C1 segment of cervical spinal cord (tissue), 14 donors: ENCODE data around the gene TNFAIP8L3.
A peak's percentile ranks its signal among the peaks of the same experiment; 100 is the strongest.

Experiments used
- DNase-seq, 14 donors: peaks; one replicate each; lab custom pipeline; 2025; lab: John Stamatoyannopoulos, UW

Gene TNFAIP8L3

DNA sequence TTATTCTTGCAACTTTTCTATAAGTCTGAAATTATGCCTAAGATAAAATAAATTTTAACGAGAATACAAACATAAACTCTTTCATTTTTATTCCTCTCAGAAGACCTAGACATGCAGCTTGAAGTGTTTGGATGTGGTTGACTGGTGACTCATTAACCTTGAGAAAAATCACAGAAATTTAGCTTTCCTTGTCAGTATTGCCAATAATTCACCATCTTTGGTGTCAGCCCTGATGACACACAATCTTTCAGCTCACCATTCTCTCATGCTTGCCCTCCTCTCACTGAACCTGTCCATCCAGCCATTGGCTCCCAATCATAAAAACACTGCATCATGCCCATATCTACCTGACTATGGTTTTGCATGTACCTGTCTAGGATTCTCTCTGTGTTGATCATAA lies 22.6 kb upstream of the TNFAIP8L3 start:
- no peak for DNase-seq

DNA sequence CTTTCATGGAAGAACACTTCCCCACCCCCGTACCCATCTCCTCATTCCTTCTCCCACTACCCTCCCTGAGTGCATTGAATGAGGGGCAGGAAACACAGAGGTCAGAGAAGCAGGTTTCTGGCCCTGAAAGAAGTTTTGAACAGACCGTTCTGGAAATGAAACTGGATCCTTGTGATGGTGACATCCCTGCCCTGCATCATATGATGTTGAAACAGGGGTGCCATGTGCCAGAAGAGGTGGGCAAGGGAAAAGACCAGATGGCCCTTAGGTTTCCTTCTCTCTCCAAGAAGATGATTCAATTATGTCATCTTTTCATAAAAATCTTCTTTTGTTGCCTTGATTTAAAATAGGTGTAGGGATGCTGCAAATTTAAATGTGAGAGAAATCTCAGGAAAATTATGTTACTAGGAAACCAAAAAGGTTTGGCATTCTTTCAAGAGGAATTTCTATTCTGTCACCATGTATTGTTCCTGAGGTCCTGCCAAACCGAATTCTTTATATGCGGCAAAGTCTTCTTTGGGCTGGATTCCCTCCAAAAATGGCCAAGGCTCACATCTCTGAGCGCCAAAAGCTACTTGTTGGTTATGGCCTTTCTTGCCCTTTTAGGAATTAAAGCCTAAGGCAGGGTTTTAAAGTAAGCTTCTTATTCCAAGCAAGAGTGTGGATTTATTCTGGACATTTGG lies 19.9 kb upstream of the TNFAIP8L3 start:
- no peak for DNase-seq

DNA sequence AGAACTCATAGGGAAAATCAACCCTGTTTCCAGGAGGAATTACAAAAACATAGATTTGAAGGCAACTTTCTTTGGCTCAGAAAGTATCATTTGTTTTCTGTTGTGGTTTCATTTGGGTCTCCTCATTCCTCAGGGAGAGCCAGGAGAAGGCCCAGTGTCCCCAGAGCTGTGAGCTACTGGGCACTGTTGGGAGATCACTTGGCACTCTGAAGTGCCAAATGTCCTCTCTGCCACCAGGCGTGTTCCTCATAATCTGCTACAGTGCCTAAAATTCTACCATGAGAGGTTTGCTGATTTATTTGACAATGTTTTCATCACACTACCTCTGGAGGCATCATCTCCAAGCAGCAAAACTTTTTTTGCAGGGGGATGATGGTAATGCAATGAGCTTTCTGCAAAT lies 17.4 kb upstream of the TNFAIP8L3 start:
- no peak for DNase-seq

DNA sequence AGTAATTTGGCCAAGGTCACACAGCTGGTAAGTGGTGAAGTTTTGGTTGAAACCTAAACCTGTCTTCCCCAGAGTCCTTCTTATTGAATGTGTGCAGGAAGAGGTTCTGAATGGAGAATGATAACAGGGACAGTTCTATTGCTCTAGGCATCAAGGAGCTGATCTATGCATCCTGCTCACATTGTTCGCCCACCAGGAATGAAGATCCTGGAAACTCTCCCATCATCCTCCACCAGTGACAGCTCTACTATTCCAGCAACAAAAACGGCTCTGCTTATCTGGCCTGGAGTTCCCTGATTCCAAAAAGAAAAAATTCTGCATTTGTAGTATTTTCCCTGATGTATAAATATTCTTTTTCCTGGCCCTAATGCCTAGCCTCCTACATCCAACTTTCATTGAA lies 16.4 kb upstream of the TNFAIP8L3 start:
- no peak for DNase-seq

DNA sequence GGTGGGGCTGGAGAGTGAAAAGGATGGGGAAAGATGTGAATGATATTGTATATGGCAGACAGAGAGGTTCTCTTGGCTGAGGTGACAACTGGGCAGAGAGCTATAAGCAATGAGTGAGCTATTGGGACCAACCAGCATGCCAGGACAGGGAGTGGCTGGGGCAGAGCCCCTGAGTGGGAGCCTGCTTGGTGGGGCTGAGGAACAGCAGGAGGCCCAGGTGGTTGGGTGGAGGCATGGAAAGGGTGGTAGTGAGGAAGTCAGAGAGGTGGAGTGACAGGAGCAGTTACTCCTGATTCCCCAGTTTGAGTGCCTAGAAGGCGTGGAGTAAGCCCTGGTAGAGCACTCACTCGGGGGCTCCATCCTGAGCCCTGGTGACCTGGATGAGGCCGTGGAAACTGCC lies 15.5 kb upstream of the TNFAIP8L3 start:
- no peak for DNase-seq

DNA sequence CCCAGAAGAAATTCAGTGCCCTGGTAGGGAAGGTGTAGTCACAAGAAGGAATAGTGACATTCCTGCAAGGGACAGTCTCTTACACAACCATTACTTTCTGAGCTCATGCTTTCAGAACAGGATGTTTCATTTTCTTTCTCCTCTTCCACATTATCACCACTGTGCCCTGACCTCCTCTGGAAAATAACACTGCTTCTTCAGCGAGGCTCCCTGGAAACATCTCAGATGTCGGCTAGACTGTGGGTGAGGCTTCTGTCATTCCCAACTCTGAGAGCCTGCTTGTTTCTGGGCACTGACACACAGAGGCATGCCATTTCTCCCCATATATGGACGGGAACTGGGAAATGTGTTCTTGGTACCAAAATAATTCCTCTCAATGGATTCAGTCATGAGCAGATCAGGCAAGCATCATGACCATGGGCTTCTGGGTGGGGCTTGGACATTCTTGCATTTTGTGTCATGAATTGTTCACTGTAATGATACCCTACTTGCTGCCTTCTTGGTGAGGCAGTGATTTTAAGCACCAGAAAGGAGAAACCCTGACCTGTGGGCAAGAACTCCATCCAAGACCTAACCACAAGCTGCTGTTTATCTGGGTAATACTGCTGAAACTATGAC lies 14.3 kb upstream of the TNFAIP8L3 start:
- DNase-seq: peak in 1 of 14 donors; percentile 6

DNA sequence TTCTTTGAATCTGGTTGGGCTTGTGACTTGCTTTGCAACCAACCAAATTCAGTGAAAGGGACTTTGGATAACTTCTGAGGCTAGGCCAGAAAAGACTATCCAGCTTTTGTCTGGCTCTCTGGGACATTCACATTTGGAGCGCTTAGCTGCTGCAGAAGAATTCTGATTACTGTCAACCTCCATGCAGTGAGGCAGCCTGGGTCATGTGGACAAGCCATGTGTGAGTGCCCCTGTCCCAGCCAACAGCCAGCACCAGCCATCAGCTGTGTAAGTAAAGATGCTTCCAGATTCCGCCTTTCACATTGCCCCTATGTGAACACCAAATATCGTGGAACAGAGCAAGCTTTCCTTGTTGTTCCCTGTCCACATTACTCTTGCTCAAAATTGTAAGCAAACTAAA lies 12.9 kb upstream of the TNFAIP8L3 start:
- no peak for DNase-seq

DNA sequence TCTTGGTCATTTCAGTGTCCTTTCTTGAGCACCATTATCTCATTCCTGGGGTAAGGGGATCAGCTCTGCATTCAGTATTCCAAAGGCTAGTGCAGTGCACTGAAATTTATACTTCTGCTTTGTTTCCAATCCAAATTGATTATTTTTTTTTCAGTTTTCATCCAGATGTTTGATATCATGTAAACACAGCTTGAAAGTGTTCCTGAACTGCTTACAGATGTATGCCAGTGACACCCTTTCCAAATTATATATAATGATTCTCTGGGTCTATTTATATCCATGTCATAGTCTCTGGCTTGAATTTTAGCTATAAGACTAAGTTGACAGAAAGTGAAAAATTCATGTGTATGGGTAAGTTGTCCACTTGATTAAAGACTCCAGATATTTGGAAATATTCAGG lies 11.8 kb upstream of the TNFAIP8L3 start:
- DNase-seq: no peak

DNA sequence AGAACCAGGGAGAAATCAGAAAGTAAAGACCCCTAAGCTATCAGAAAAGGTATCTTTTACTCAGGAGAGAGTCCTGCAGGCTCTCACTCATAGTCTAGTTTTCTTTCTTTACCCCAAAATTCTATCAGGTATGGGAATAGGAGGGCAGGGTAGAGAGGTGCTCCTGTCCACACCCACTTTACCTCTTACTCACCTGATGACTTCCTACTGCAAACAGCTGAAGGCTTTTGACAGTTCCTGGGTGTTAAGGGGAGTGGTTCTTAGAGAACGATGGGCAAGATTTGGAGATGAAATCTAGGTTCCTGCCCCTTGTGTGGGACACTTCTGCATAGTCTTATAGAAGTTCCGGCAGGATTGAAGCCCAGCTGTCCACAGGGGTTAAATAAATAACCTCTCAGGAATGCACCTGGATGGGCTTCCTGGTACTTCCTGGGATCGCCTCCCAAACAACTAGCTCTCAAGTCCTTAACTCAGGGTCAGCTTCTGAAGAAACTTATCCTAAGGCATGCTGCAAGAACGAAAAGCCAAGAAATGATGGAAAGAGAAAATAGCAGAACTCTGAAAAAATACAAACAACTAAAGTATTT lies 10.8 kb upstream of the TNFAIP8L3 start:
- DNase-seq: no peak

DNA sequence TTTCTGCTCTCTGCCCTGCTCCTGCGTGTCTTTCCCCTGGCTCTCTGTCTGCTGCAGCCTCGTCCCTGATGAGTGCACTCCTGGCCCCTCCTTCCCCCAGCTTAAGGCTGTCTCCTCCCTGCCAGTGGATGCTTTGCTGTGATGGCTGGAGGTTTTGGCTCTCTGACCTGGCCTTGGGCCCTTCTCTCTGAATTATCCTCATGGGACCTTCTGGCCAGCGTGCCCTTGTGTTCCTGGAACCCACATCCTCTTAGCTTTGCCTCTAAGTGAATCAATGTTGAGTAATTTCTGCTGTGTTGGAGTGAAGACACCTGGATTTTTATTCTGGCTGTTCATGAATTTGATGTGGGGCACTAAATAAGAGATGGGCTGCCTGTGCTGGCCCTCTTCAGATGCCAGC lies 9.8 kb upstream of the TNFAIP8L3 start:
- DNase-seq: peak in 1 of 14 donors; percentile 35

DNA sequence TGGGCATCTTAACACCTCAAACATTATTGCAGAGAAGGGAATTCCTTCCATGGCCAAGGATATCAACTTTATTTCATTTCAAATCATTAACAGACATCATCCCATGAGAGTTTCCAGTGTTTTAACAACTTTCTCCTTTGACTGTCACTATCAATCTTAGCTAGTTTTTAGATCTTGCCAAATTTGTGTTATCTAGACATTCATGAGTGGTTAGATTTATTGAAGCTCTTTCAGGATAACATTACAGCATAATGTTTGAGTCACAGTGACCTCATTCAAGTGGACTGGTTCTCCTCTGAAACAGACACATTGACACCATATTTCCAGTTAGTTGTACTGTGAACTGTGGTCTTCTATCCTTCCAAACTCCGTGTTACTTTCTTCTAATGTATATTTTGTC lies 8.6 kb upstream of the TNFAIP8L3 start:
- no peak for DNase-seq

DNA sequence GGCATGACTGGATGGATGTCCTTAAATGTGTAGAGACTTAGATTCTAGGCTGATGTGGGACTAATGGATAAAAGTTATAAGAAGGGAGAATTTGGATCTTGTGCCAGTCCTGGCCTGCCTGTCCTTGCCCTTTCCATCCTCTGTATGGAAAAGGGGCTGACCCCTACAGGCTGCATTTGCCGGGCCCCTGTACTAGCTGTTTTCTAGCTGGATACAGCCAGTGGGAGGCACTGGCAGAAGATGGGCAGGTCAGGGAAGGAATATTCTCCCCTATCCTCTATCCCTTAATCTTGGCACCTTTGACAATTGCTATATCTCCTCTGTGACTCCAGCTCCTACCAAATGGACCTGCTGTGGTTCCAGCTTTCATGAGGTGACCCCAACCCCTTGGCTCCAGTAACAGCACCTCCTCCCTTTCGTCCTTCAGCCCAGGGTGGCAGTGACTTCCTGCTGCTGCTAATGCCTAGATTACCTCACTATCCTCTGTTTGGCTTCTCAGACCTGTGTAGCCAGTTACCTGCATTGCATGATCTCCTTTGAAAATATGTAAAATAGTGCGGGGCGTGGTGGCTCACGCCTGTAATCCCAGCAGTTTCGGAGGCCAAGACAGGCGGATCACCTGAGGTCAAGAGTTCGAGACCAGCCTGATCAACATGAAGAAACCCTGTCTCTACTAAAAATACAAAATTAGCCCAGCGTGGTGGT lies 6.2 kb upstream of the TNFAIP8L3 start:
- DNase-seq: no peak

DNA sequence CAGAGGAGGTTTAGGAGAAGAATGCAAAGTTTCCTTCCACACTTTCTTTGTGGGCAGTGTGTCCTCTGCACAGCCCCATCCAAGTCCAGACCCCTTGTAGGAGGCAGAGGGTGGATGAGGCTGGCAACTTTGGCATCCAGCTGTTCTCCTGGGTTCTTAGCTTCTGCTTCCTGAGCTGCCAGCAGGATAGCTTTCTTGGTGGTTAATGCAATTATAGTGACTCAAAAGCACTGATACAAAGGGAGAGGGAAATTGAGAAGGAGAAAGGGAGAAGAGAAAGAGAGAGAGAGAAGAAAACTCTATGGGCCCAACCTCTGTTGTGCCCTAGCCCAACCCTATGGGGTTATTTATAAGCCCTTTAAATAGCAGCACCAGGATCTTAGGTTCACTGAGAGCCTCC lies 4.5 kb upstream of the TNFAIP8L3 start:
- no peak for DNase-seq

DNA sequence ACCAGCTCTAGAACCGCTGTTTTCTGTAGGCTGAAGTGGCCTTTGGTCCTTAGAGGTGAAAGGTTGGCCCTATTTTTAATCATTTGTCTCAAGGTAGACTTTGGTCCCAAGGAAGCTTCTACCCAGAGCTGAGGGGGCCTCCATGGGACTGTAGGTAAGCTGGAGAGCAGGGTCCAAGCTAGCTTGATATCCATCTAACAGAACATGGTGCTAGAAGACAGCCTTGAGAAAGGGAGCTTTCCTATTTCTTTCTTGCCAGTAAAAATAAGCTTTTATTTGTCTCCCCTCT lies 3.6 kb upstream of the TNFAIP8L3 start:
- DNase-seq: no peak

DNA sequence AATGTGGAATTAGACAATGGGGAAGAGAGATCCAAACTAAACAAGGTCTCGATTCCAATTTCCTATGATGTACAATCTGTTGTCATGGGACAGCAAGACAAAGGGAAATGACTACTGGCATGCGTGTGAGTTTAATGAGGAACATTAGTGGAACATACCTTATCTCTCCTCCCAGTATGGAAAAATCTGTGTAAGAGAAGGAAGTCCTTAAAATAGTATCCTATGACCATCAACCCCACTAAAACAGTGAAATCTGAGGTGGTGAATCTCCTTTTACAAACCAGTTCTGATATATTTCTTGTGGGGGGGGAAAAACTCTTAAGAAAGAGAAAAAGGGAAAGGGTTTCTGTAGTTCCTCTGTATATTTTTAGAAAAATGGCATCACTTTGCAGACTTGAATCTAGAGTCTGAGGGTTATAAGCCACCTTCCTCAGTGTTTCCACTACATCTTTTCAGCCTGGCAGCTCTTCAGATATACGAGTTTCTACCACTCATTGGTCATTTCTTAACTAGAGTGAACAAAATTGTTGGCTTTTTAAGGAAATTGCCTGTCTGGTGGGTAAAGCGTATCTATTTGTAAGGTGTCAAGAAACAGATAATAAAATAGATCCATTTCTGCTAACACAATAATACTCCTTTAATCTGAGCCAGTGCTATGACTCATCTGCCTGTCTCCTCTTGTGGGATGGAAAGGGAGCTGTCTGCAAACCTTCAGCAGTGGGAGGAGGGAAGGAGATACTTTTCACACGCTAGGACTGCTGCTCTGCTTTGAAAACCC lies 3.0 kb upstream of the TNFAIP8L3 start:
- no peak for DNase-seq

DNA sequence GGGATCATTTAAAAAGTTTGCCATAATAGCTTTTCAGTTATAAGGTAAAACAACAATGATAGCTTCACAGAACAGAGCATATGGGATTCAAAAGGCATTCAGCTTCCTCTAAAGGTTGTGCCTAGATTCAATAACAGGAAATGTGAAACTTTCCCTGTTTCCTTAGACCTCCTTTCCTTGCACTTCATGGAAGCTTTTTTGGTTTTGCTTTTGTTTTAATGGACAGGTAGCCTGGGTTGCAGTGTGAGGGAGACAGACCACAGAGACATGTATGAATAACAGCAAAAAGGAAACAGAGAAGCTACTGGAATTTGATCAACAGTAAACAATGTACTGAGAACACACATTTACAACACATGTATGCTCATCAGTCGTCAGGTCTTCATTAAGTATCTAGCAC lies 2.3 kb upstream of the TNFAIP8L3 start:
- no peak for DNase-seq

DNA sequence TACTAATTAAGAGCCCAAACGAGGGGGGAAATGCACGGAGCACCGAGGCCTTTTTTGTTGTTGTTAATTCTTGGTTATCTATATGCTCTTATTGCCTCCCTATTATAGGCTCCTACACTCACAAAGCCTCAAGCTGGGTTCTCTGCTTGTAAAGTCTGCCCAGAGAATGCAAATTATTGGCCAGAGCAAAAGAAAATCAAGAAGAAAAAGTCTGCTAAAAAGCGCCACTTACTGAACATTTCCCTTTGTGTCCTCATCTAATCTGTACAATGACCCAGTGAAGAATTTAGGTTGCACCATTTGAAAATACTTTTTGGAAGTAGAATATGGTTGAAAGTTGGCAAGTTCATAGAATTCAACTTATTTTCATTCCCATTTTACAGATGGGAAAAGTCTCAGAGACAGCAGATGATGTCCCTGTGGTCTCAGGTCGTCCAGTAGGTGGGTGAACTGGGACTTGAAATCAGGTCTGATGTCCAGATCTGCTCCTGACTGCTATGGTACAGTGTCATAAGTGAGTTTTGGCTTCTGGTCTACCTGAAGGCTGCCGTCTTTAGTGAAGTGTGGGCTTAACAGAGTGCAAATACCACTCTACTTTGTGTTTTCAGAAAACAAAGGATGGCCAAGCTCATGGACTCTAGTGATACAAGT lies 1.1 kb upstream of the TNFAIP8L3 start:
- DNase-seq: no peak

DNA sequence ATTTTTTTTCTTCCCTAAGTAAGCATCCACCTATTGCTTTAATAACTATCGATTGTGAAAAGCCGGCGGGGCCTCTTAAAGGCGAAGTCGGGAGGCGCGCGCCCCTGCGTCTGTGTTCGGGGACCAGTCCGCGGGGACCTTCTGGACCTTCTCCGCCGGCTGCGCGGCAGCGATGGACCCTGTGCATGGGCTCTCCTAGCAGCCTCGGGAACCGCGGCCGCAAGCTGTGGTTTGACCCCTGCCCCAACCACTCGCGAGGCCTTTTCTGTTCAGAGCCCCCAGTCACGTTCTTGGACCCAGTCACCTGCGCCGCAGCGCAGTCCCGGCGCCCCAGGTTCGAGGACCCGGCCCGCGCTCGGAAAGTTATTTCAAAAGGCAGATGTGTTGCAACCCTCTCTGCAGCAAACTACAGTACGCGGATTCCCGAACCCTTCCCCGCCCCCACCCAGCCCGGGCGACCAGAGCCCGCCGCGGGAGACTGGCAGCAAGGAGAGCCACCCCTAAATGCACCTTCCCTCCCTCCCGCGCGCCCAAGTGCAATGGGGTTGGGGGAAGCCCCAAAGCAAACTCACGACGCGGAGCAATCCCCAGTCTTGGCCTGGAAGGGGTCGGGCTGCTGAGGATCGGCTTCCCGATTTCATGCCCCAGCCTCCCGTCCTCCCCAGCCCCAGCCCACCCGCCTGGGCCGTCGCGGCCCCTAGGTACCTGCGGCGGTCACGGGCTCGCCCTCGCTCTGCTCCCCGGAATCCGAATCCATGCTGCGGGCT lies 684 bp downstream of the TNFAIP8L3 start:
- DNase-seq: peak in 4 of 14 donors; percentile 14 to 42 (median 25)

DNA sequence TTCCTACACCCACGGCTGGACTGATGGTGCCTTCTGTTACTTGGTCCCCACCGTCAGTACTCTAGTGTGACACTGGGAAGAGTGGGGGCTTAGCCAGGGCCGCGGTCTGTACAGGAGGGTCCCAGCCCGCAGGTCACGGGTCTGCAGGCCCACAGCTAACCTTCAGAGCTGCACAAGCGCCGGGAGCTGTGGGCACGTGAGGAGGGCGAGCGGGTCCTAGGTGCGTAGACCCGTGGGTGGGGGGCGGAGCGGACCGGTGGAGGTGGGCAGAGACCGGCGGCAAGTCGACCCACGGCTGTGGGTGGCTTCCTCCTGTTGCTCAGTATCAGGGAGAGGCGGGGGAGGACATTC lies 1.2 kb downstream of the TNFAIP8L3 start:
- no peak for DNase-seq

DNA sequence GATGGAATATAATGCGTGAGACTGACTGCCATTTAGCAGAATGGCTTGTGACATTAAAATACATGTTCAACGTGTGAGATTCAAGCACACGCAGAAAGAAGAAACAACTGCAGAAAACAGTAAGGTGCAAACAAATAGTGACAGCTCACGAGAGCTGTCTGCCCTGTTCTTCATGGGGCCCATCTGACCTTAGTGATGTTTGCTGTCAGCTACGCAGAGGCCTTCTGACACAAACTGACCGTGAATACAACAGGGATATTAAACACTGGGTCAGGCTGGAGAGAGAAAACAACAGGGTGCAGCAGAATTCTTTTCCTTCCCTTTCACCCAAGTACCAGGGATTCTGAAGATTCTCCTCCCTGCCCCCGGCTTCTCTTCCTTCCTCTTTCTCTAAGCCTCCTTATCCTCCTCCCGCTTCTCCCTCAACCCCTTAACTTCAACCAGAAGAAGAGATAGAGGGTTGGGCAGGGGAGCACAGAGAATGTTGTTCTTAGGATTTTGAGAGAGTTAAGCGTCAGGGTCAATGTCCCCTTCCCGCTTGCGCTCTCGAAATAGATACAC lies 2.1 kb downstream of the TNFAIP8L3 start:
- peak in 1 of 14 donors; percentile 4 for DNase-seq

DNA sequence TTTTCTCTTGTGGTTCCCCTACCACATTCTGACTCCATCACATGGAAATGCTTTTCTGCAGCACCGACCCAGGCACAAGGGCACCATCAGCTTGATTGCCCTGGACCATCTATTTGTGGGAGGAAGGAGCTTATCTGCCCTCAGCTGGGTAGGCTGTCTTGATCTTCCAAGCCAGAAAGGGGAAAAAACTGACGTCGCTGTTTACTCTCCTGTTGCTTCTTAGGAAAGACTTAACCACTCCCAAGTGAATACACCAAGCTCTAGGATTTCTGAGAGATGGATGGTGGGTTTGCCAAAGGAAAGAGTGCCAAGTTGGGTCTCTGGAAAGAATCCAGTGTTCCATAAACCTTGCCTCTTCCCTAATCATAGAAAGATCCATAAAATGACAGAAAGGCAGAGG lies 4.0 kb downstream of the TNFAIP8L3 start:
- no peak for DNase-seq
